GM19372 (cell line): ENCODE results near the gene DNAH2.

Source experiments
- ATAC-seq: cut with Tn5 transposase; IDR thresholded peaks from one replicate; pipeline ENCODE4 v1.9.1; 2021; ENCODE audit warnings: mild to moderate bottlenecking, low read depth, moderate library complexity; ENCODE audit not compliant: unreplicated experiment

DNAH2 gene

GRCh38 chr17:7814969-7815368, 97.4 kb downstream of the DNAH2 start:
- no peak for ATAC-seq

- no peak for ATAC-seq
Measured at GRCh38 chr17:7816926-7817642, 99.5 kb downstream of the DNAH2 start.

- no peak for ATAC-seq
Measured at GRCh38 chr17:7817643-7817964, 100.1 kb downstream of the DNAH2 start.

GRCh38 chr17:7818026-7818425, 100.5 kb downstream of the DNAH2 start:
- ATAC-seq: no peak

GRCh38 chr17:7818746-7819645, 101.5 kb downstream of the DNAH2 start:
- no peak for ATAC-seq

- ATAC-seq: no peak
Measured at GRCh38 chr17:7820231-7820630, 102.7 kb downstream of the DNAH2 start.

GRCh38 chr17:7822126-7822525, 104.6 kb downstream of the DNAH2 start:
- no peak for ATAC-seq

GRCh38 chr17:7823581-7824001, 106.0 kb downstream of the DNAH2 start:
- no peak for ATAC-seq

- no peak for ATAC-seq
Measured at GRCh38 chr17:7824021-7824924, 106.7 kb downstream of the DNAH2 start.

GRCh38 chr17:7825206-7825990, 107.9 kb downstream of the DNAH2 start:
- no peak for ATAC-seq

GRCh38 chr17:7830616-7831015, 113.1 kb downstream of the DNAH2 start:
- ATAC-seq: no peak

- ATAC-seq: no peak
Measured at GRCh38 chr17:7831233-7831632, 113.7 kb downstream of the DNAH2 start.

- no peak for ATAC-seq
Measured at GRCh38 chr17:7832431-7832830, 114.9 kb downstream of the DNAH2 start.

- ATAC-seq: no peak
Measured at GRCh38 chr17:7833011-7833794, 115.7 kb downstream of the DNAH2 start.

- peak; percentile 40 for ATAC-seq
Measured at GRCh38 chr17:7833795-7834541, 116.4 kb downstream of the DNAH2 start, which contains the start of gene KDM6B. TSS of gene KDM6B (plus strand) at chr17:7834217. CDS start at chr17:7845555, 11,338 bp downstream.

- ATAC-seq: no peak
Measured at GRCh38 chr17:7834542-7834956, 117.0 kb downstream of the DNAH2 start.

- ATAC-seq: peak; percentile 53
Measured at GRCh38 chr17:7834957-7835813, 117.6 kb downstream of the DNAH2 start.
